Measurements from ENCODE around the gene EXT2.

EXT2 gene

DNA sequence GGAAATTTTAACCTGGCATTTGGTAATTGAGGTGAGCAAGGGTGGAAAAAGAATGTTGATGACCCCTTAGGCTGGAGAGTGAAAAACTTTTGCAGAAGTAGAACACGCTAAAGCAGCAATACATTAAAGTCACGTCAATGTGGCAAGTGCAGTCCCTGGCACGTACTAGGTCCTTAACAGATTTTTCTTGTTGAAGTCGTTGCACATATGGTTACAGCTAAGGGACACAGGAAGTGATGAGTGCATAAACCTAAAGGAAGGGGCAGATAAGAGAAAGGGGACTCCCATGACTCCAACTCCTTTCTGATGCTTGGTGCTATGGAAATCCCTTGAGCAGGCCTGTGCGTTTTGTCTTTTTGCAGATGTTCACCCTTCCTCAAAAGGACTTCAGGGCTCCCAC lies 28.2 kb upstream of the EXT2 start:
- Histone ChIP-seq H3K4me1 (ENCODE audit: control insufficient read depth, low read depth, low read length) (peaks cover 24% of the 10 kb centered on the region), H3K4me3 (ENCODE audit: low read length) (peak overlapping the region; percentile 52), H3K9ac (ENCODE audit: low read length) (no peak overlapping the region), H3K36me3 (ENCODE audit: control insufficient read depth, low read depth, low read length) (no peaks in the 10 kb centered on the region), H3K27ac (ENCODE audit: low read length) (no peak overlapping the region), H3K27me3 (ENCODE audit: control insufficient read depth, insufficient read depth, low read length) (peaks cover 14% of the 10 kb centered on the region), H3K9me3 (ENCODE audit: control insufficient read depth, low read depth, low read length) (no peaks in the 10 kb centered on the region)

DNA sequence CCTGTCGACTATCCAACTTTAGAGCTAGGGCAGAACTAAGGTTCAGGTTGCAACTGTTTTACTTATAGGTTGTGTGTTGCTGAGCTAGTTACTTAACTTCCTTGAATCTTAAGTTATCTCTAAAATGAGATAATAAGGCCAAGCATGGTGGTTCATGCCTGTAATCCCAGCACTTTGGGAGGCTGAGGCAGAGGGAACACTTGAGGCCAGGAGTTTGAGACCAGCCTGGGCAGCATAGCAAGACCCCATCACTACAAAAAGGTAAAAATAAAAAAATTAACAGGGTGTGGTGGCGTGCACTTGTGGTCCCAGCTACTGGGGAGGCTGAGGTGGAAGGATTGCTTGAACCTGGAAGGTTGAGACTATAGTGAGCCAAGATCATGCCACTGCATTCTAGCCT lies 27.3 kb upstream of the EXT2 start:
- H3K4me3 ChIP-seq (ENCODE audit: low read length), result no peak overlapping the region
- H3K9me3 ChIP-seq (ENCODE audit: control insufficient read depth, low read depth, low read length), result no peaks in the 10 kb centered on the region
- H3K4me1 ChIP-seq (ENCODE audit: control insufficient read depth, low read depth, low read length), result peaks cover 18% of the 10 kb centered on the region
- no peak overlapping the region for H3K27ac ChIP-seq (ENCODE audit: low read length)
- H3K9ac ChIP-seq (ENCODE audit: low read length), result no peak overlapping the region
- H3K27me3 ChIP-seq (ENCODE audit: control insufficient read depth, insufficient read depth, low read length), result peaks cover 14% of the 10 kb centered on the region
- no peaks in the 10 kb centered on the region for H3K36me3 ChIP-seq (ENCODE audit: control insufficient read depth, low read depth, low read length)

DNA sequence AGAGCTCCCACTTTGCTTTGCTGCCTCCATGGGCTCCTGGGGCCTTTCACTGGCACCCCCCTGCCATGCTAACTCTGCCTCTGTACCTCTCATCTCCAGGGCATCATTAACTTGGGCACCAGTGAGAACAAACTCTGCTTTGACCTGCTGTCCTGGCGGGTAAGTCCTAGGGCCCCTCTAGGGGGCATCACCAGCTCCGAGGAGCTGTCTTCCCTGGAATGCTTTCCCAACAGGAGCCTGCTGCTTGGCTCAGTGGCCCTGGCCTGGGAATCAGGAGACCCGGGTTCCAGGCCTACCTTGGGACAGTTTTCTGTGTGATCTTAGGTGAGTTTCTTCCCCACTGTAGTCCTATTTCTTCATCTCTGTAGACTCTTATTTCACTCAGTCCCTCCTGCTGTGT lies 24.3 kb upstream of the EXT2 start:
- Histone ChIP-seq H3K9me3 (ENCODE audit: control insufficient read depth, low read depth, low read length) (no peaks in the 10 kb centered on the region), H3K4me3 (ENCODE audit: low read length) (no peak overlapping the region), H3K9ac (ENCODE audit: low read length) (no peak overlapping the region)

DNA sequence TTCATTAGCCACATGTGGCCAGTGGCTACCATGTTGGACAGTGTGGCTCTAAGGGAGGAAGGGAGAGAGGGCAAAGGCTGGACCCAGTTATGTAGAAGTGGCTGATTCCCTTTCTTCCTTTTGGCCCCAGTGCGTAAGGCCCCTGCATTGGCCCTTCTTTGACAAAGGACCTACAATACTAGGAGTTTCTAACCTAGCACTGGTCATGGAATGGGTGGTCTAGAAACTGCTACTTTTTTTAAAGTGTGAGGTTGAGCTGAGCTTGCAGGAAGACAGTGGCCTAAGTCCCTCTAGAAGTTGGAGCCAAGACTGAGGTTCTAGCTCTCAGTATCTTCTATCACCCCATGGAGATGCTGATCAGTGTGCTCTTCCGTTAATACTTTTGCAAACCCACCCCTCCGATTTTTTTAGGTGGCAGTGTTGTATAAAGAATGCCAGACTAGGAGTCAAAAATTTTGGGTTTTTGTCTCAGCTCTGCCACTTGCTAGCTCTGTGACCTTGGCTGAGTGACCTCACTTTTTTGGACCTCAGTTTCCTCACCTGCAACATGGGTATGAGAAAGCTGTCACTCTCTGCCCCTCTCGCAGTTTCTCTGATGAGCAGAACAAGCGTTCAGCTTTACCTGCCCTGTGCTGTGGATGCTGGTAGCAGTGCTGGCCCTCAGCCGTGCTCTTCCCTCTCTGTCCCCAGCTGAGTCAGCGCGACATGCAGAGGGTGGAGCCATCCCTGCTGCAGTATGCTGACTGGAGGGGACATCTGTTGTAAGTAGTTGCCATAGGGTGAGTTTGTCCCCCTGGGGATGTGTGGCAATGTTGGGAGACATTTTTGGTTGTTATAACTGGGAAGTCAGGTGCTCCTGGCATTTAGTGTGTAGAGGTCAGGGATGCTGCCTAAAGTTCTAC lies 22.5 kb upstream of the EXT2 start:
- H3K36me3 ChIP-seq (ENCODE audit: control insufficient read depth, low read depth, low read length), result no peaks in the 10 kb centered on the region

More for the DNA sequence above, 24.3 kb upstream of the EXT2 start:
- Histone ChIP-seq H3K27ac (ENCODE audit: low read length) (no peak overlapping the region), H3K36me3 (ENCODE audit: control insufficient read depth, low read depth, low read length) (no peaks in the 10 kb centered on the region), H3K4me1 (ENCODE audit: control insufficient read depth, low read depth, low read length) (no peaks in the 10 kb centered on the region), H3K27me3 (ENCODE audit: control insufficient read depth, insufficient read depth, low read length) (peaks cover 14% of the 10 kb centered on the region)

DNA sequence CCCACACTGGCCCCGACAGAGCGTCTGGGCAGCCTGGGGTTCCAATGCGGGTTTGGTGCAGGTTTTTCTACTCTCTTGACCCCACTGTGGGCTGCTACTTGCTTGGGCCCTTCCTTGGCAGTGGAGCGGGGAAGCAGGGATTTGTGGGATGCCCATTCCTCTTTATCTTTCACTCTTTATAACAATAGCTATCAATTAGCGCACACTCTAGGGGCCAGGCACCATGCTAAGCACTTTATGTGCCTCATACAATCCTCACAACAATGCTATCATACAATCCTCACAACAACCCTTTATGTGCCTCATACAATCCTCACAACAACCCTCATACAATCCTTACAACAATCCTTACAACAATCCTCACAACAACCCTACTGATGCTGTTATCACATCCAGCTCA lies 16.7 kb upstream of the EXT2 start:
- no peak overlapping the region for H3K27ac ChIP-seq (ENCODE audit: low read length)

More for the DNA sequence above, 22.5 kb upstream of the EXT2 start:
- Histone ChIP-seq H3K27me3 (ENCODE audit: control insufficient read depth, insufficient read depth, low read length) (peaks cover under 1% of the 10 kb centered on the region), H3K9me3 (ENCODE audit: control insufficient read depth, low read depth, low read length) (no peaks in the 10 kb centered on the region), H3K9ac (ENCODE audit: low read length) (no peak overlapping the region), H3K4me3 (ENCODE audit: low read length) (no peak overlapping the region), H3K4me1 (ENCODE audit: control insufficient read depth, low read depth, low read length) (no peaks in the 10 kb centered on the region), H3K27ac (ENCODE audit: low read length) (no peak overlapping the region)

DNA sequence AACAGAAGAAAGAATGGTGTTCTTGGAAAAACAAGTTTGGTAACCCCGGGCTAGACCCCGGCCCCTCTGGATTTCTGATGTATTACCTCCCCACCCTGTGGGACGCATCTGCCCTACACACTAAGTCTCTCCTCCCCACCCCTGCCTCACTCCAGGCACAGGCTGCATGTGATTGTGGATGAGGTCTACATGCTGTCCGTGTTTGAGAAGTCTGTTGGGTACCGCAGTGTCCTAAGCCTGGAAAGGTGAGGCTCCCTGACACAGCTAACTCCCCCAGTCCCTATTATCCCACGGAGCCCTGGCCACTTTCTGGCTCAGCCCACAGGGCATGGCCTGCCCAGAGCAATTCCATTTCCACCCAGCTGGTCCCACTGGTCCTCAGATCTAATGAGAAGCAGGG lies 16.1 kb upstream of the EXT2 start:
- H3K4me1 ChIP-seq (ENCODE audit: control insufficient read depth, low read depth, low read length), result no peaks in the 10 kb centered on the region
- H3K27ac ChIP-seq (ENCODE audit: low read length), result no peak overlapping the region
- H3K36me3 ChIP-seq (ENCODE audit: control insufficient read depth, low read depth, low read length), result no peaks in the 10 kb centered on the region
- H3K9ac ChIP-seq (ENCODE audit: low read length), result no peak overlapping the region
- H3K27me3 ChIP-seq (ENCODE audit: control insufficient read depth, insufficient read depth, low read length), result no peaks in the 10 kb centered on the region
- no peak overlapping the region for H3K4me3 ChIP-seq (ENCODE audit: low read length)
- no peaks in the 10 kb centered on the region for H3K9me3 ChIP-seq (ENCODE audit: control insufficient read depth, low read depth, low read length)

More for the DNA sequence above, 16.7 kb upstream of the EXT2 start:
- H3K4me3 ChIP-seq (ENCODE audit: low read length), result no peak overlapping the region
- no peaks in the 10 kb centered on the region for H3K4me1 ChIP-seq (ENCODE audit: control insufficient read depth, low read depth, low read length)
- H3K27me3 ChIP-seq (ENCODE audit: control insufficient read depth, insufficient read depth, low read length), result no peaks in the 10 kb centered on the region
- H3K9me3 ChIP-seq (ENCODE audit: control insufficient read depth, low read depth, low read length), result no peaks in the 10 kb centered on the region
- H3K9ac ChIP-seq (ENCODE audit: low read length), result no peak overlapping the region
- no peaks in the 10 kb centered on the region for H3K36me3 ChIP-seq (ENCODE audit: control insufficient read depth, low read depth, low read length)

DNA sequence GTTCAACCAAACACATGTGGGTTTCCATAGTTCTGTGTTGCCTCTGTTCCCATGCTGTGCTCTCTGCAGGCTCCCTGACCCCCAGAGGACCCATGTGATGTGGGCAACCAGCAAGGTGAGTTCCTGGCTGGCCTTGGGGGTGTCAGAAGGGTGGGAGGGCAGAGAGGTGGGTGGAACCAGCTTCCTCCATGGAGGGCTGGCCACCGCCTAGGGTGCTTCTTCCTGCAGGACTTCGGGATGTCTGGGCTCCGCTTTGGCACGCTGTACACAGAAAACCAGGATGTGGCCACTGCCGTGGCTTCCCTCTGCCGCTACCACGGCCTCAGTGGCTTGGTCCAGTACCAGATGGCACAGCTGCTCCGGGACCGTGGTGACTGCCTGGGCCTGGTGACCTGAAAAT lies 14.5 kb upstream of the EXT2 start:
- Histone ChIP-seq H3K4me1 (ENCODE audit: control insufficient read depth, low read depth, low read length) (no peaks in the 10 kb centered on the region), H3K9me3 (ENCODE audit: control insufficient read depth, low read depth, low read length) (no peaks in the 10 kb centered on the region), H3K36me3 (ENCODE audit: control insufficient read depth, low read depth, low read length) (no peaks in the 10 kb centered on the region), H3K27ac (ENCODE audit: low read length) (no peak overlapping the region), H3K27me3 (ENCODE audit: control insufficient read depth, insufficient read depth, low read length) (no peaks in the 10 kb centered on the region), H3K9ac (ENCODE audit: low read length) (no peak overlapping the region), H3K4me3 (ENCODE audit: low read length) (no peak overlapping the region)

DNA sequence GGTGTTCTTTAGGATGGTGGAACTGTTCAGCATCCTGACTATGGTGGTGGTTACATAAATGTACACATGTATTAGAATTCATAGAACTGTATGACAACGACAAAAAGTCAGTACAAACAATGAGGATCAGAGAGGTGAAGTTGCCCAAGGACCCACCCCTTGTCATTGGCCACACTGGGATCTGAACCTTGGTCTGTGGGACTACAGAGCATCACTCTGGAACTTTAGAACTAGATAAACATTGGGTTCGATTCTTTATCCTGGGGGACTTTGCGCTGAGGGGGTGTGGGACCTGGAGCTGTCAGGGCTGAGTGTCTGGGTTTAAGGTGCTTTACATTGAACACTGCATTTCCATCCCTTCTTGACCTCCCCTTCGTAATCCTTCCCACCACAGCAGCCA lies 12.8 kb upstream of the EXT2 start:
- Histone ChIP-seq H3K36me3 (ENCODE audit: control insufficient read depth, low read depth, low read length) (no peaks in the 10 kb centered on the region), H3K27ac (ENCODE audit: low read length) (no peak overlapping the region), H3K4me1 (ENCODE audit: control insufficient read depth, low read depth, low read length) (no peaks in the 10 kb centered on the region)

DNA sequence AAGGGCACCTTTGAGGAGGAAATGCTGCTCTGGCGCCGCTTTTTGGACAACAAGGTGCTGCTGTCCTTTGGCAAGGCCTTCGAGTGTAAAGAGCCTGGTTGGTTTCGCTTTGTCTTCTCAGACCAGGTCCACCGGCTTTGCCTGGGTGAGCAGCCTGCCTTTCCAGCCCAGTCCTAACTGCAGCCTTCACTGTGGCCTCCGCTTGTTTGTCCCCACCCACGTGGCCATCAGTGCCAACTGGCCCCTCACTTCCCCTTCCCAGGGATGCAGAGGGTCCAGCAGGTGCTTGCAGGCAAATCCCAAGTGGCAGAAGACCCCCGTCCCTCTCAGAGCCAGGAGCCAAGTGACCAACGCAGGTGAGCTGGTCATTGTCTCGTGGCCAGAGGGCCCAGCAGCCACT lies 12.0 kb upstream of the EXT2 start:
- Histone ChIP-seq H3K36me3 (ENCODE audit: control insufficient read depth, low read depth, low read length) (no peaks in the 10 kb centered on the region), H3K27ac (ENCODE audit: low read length) (no peak overlapping the region), H3K9ac (ENCODE audit: low read length) (no peak overlapping the region), H3K4me3 (ENCODE audit: low read length) (no peak overlapping the region), H3K27me3 (ENCODE audit: control insufficient read depth, insufficient read depth, low read length) (no peaks in the 10 kb centered on the region), H3K4me1 (ENCODE audit: control insufficient read depth, low read depth, low read length) (no peaks in the 10 kb centered on the region), H3K9me3 (ENCODE audit: control insufficient read depth, low read depth, low read length) (no peaks in the 10 kb centered on the region)

More for the DNA sequence above, 12.8 kb upstream of the EXT2 start:
- no peaks in the 10 kb centered on the region for H3K27me3 ChIP-seq (ENCODE audit: control insufficient read depth, insufficient read depth, low read length)
- H3K9ac ChIP-seq (ENCODE audit: low read length), result no peak overlapping the region
- no peak overlapping the region for H3K4me3 ChIP-seq (ENCODE audit: low read length)
- H3K9me3 ChIP-seq (ENCODE audit: control insufficient read depth, low read depth, low read length), result no peaks in the 10 kb centered on the region

DNA sequence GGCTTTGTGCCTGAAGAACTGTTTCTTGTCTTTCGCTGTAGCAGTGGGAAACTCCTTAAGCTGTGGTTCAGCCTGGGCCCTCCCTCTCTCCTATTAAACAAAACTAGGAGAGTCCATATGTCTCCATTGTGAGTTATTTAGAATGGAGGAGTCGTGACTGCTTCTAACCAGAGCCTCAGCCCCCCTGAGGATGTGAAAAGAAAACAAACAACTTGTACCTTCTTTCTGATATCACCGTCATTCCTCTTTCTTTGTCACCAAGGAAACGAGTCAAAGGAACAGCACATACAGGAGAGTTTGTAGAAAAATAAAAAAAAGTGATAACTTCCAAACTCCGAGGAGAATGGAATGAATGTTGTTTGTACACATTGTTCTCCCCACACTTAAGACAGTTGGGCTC lies 11.6 kb upstream of the EXT2 start:
- Histone ChIP-seq H3K36me3 (ENCODE audit: control insufficient read depth, low read depth, low read length) (no peaks in the 10 kb centered on the region), H3K4me3 (ENCODE audit: low read length) (no peak overlapping the region), H3K4me1 (ENCODE audit: control insufficient read depth, low read depth, low read length) (no peaks in the 10 kb centered on the region), H3K27ac (ENCODE audit: low read length) (no peak overlapping the region), H3K9ac (ENCODE audit: low read length) (no peak overlapping the region), H3K9me3 (ENCODE audit: control insufficient read depth, low read depth, low read length) (no peaks in the 10 kb centered on the region), H3K27me3 (ENCODE audit: control insufficient read depth, insufficient read depth, low read length) (no peaks in the 10 kb centered on the region)

DNA sequence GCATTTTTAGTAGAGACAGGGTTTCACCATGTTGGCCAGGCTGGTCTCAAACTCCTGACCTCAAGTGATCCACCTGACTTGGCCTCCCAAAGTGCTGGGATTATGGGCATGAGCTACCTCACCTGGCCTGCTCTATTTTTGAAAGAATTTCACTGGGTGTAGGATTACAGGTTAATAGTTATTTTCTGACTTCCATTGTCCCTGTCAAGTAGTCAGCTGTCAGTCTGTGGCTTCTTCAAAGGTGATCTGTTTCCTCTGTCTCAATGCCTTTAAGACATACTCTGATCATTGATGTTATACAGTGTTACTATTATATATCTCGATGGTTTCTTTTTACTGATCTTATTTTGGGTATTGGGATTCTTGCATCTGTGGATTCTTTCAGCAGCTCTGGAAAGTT lies 10.1 kb upstream of the EXT2 start:
- no peak overlapping the region for H3K9ac ChIP-seq (ENCODE audit: low read length)
- H3K36me3 ChIP-seq (ENCODE audit: control insufficient read depth, low read depth, low read length), result no peaks in the 10 kb centered on the region
- H3K27ac ChIP-seq (ENCODE audit: low read length), result no peak overlapping the region
- no peaks in the 10 kb centered on the region for H3K9me3 ChIP-seq (ENCODE audit: control insufficient read depth, low read depth, low read length)
- no peaks in the 10 kb centered on the region for H3K4me1 ChIP-seq (ENCODE audit: control insufficient read depth, low read depth, low read length)
- H3K4me3 ChIP-seq (ENCODE audit: low read length), result no peak overlapping the region
- no peaks in the 10 kb centered on the region for H3K27me3 ChIP-seq (ENCODE audit: control insufficient read depth, insufficient read depth, low read length)

DNA sequence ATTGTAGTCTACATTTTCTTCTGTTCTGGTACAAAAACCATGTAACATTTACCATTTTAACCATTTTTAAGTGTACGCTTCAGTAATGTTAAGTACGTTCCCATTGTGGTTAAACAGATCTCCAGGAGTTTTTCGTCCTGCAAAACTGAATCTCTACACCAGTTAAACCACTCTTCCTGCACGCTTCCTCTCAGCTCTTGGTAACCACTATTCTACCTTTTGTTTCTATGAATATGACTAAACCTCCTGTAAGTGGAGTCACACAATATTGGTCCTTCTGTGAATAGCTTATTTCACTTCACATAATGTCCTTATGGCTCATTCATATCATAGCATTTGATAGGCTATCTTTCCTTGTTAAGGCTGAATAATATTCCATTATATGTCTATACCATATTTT lies 7.1 kb upstream of the EXT2 start:
- Histone ChIP-seq H3K9me3 (ENCODE audit: control insufficient read depth, low read depth, low read length) (no peaks in the 10 kb centered on the region), H3K27me3 (ENCODE audit: control insufficient read depth, insufficient read depth, low read length) (no peaks in the 10 kb centered on the region), H3K9ac (ENCODE audit: low read length) (no peak overlapping the region), H3K4me1 (ENCODE audit: control insufficient read depth, low read depth, low read length) (no peaks in the 10 kb centered on the region), H3K36me3 (ENCODE audit: control insufficient read depth, low read depth, low read length) (no peaks in the 10 kb centered on the region), H3K4me3 (ENCODE audit: low read length) (no peak overlapping the region), H3K27ac (ENCODE audit: low read length) (no peak overlapping the region)

Measured in iPS-18a (cell line).